GM12892 (cell line): ENCODE measurements around the gene CXCR1.

Experiments
- POLR2A ChIP-seq: IDR thresholded peaks from 2 replicates; pipeline ENCODE4 v1.6.1; 2011; ENCODE audit warnings: low read depth, low read length, control low read depth
- POLR2AphosphoS5 ChIP-seq: IDR thresholded peaks from 2 replicates; pipeline ENCODE4 v1.6.1; 2011; ENCODE audit warnings: low read depth, low read length, control low read depth
- TAF1 ChIP-seq: IDR thresholded peaks from 2 replicates; pipeline ENCODE4 v1.6.1; 2011; ENCODE audit warnings: low read depth, mild to moderate bottlenecking, control low read depth, low read length, borderline replicate concordance

- TF ChIP-seq POLR2A (no peak), TAF1 (no peak), POLR2AphosphoS5 (no peak)
Observed at GRCh38 chr2:218130377-218130776, 36.4 kb downstream of the CXCR1 start.
